BJ (cell line): ENCODE measurements around the gene FBXW2. TPM values are rescaled to one million over a fixed set of nuclear protein-coding genes. Genes with fewer than 3 reads are reported as not detected.

ENCODE experiments used
- CTCF ChIA-PET: fragments of 350-600 bp; formaldehyde crosslinking; extraction: SDS; loops from one replicate; lab custom pipeline; 2021; ENCODE audit warnings: antibody characterized with exemption, inconsistent platforms; lab: Yijun Ruan, JAX
- POLR2A ChIA-PET: fragments of 300-600 bp; sonication (Branson Sonifier 250); formaldehyde crosslinking; extraction: SDS; loops from one replicate; lab custom pipeline; 2021; ENCODE audit warnings: antibody characterized with exemption; lab: Charles Lee
- DNase-seq: peaks from one replicate; pipeline ENCODE4 v3.0.0-alpha.2; 2011; ENCODE audit warnings: low read depth
- H3K27me3 ChIP-seq: 2 replicates; pipeline ENCODE4 v1.6.0; 2011; ENCODE audit warnings: low read length; ENCODE audit not compliant: control insufficient read depth, insufficient read depth
- H3K36me3 ChIP-seq: 2 replicates; pipeline ENCODE4 v1.5.1; 2011; ENCODE audit warnings: low read length; ENCODE audit not compliant: control insufficient read depth, insufficient read depth
- H3K4me3 ChIP-seq: 2 replicates; pipeline ENCODE4 v1.5.1; 2011; ENCODE audit warnings: low read depth, mild to moderate bottlenecking, control low read depth, low read length
- polyA plus RNA-seq: library from polyadenylated mRNA; depleted of rRNA; stranded (reverse); fragments of >200 nt; gene quantifications from 2 replicates; pipeline ENCODE4 v1.2.3, GENCODE V29; 2011
- TF ChIP-seq, protein P1 (sequence below): IDR thresholded peaks from 2 replicates; pipeline ENCODE4 v1.5.1; 2011; ENCODE audit warnings: low read depth, mild to moderate bottlenecking, control low read depth, inconsistent platforms, low read length, moderate library complexity; ENCODE audit not compliant: insufficient read depth

Gene FBXW2
- polyA plus RNA-seq, 1 experiment, result 40.8 TPM

DNA sequence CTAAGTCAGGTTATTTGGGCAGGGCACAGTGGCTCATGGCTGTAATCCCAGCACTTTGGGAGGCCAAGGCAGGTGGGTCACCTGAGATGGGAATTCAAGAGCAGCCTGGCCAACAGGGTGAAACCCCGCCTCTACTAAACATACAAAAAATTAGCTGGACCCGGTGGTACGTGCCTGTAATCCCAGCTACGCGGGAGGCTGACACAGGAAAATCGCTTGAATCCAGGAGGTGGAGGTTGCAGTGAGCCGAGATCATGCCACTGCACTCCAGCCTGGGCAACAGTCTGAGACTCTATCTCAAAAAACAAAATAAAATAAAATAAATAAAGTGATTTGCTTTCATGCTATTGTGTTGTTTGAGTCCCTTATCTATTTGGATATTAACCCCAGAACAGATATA, 8.2 kb upstream of the FBXW2 start:
- CTCF ChIA-PET, result no interaction called here
- H3K36me3 ChIP-seq, result no peaks in the 10 kb centered on the region
- DNase-seq, result no peak
- TF ChIP-seq, protein P1, sequence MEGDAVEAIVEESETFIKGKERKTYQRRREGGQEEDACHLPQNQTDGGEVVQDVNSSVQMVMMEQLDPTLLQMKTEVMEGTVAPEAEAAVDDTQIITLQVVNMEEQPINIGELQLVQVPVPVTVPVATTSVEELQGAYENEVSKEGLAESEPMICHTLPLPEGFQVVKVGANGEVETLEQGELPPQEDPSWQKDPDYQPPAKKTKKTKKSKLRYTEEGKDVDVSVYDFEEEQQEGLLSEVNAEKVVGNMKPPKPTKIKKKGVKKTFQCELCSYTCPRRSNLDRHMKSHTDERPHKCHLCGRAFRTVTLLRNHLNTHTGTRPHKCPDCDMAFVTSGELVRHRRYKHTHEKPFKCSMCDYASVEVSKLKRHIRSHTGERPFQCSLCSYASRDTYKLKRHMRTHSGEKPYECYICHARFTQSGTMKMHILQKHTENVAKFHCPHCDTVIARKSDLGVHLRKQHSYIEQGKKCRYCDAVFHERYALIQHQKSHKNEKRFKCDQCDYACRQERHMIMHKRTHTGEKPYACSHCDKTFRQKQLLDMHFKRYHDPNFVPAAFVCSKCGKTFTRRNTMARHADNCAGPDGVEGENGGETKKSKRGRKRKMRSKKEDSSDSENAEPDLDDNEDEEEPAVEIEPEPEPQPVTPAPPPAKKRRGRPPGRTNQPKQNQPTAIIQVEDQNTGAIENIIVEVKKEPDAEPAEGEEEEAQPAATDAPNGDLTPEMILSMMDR, result no peak
- no peak overlapping the region for H3K4me3 ChIP-seq
- POLR2A ChIA-PET, result no interaction called here
- H3K27me3 ChIP-seq, result no peaks in the 10 kb centered on the region

DNA sequence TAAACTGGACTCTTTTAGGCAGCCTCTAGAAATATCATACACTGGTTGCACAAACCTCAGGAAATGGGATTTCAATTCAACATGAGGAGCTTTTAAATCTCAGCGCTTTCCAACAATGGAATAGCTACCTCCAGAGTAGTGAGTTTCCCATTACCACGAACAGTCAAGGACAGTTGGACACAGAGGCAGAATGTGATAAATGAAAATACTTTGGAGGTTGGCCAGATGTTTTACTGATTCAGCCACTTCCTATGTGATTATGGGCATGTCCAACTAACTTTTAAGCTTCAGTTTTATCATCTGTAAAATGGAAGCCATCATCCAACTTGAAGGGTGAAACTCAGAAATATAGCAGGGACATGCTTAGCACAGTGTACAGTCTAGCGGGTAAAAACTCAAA, 2.1 kb downstream of the FBXW2 start:
- ChIA-PET POLR2A (no interaction called here), CTCF (interaction anchor here (1.2 kb wide), 1 partner anchor 11 kb away, joined by 4 read pairs; no protein-coding TSS in a partner anchor)

DNA sequence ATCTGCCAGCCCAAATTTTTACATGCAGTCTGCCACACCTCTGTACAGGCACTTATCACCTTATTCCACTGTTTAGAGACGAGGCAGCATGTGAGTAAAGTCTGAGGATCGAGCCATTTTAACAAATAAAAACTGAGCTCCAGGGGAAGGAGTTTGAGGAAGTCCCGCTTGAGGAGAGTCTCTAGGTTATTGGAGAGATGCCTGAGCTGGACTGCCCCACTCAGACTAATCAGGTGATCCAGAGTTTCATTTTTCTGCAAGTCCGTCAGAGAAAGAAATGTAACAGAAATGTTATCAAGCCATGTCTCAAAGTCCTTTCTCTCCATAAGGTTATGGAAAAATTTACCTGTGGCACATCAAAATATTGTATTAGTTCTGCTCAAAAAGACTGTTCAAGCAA, 5.3 kb downstream of the FBXW2 start:
- no peaks in the 10 kb centered on the region for H3K27me3 ChIP-seq
- DNase-seq, result no peak
- H3K36me3 ChIP-seq, result peaks cover 3% of the 10 kb centered on the region; the same call in 1 of the 2 replicates
- TF ChIP-seq, protein P1, result no peak
- ChIA-PET POLR2A (interaction anchor here (0.5 kb wide), 1 partner anchor 250 kb away, joined by 3 read pairs; no protein-coding TSS in a partner anchor), CTCF (interaction anchor here (1.2 kb wide), 1 partner anchor 32 kb away, joined by 3 read pairs; no protein-coding TSS in a partner anchor)
- no peak overlapping the region for H3K4me3 ChIP-seq

More for the DNA sequence above, 2.1 kb downstream of the FBXW2 start:
- Histone ChIP-seq H3K27me3 (no peaks in the 10 kb centered on the region), H3K4me3 (no peak overlapping the region), H3K36me3 (peaks cover under 1% of the 10 kb centered on the region; the same call in 1 of the 2 replicates)
- TF ChIP-seq, protein P1, result no peak
- no peak for DNase-seq

DNA sequence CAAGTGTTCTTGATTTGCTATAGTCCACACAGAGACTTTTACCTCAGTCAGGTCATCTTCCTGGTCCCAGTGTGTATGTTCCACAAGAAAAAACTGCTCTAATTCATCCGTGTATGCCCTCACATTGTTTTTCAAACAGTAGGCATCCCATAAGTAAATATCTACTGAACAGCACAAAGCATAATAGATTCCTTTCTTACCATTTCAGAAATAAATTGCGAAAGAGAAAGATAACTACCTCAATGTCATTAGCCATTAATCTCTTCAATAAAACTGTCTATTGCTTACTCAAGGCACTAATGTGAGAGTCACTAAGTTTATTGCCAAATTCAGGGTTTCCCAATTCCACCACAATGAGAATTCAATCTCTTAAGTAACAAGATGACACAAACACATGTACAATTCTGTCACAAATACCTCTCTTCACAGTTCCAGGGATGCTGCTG, 9.6 kb downstream of the FBXW2 start:
- no peaks in the 10 kb centered on the region for H3K27me3 ChIP-seq
- ChIA-PET CTCF (no interaction called here), POLR2A (no interaction called here)
- DNase-seq, result peak; percentile 63
- no peak overlapping the region for H3K4me3 ChIP-seq
- TF ChIP-seq, protein P1, result no peak
- peaks cover 4% of the 10 kb centered on the region; the same call in 1 of the 2 replicates for H3K36me3 ChIP-seq

DNA sequence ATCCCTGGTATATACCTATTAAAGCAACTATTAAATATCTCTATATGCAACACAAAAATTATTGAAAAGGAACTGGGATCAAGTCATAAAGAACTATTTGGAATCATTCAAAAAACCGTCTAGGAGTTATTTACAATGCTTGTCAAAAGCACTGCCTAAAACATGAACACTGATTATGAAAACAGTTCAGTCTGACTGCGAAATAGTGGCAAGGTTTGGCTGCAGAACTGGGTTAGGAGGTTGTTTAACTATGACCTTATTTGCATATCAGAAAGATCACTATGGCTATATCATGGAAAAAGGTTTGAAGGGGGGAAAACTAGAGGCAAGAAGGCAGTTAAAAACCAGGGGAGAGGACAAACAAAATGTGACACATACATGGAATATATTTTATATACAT, 12.0 kb downstream of the FBXW2 start:
- H3K4me3 ChIP-seq, result no peak overlapping the region
- ChIA-PET CTCF (no interaction called here), POLR2A (no interaction called here)
- peaks cover 10% of the 10 kb centered on the region for H3K36me3 ChIP-seq
- no peak for DNase-seq
- H3K27me3 ChIP-seq, result no peaks in the 10 kb centered on the region
- TF ChIP-seq, protein P1, result no peak
